GM21723 (cell line): Measurements from ENCODE around the gene MSGN1.
"Not testable (repeated sequence)": the region's sequence is repeated elsewhere in the genome, so short reads cannot be mapped to it uniquely, and the experiment has no call there.

ENCODE experiments used
- ATAC-seq: cut with Tn5 transposase; IDR thresholded peaks from one replicate; pipeline ENCODE4 v1.9.1; 2021; ENCODE audit warnings: mild to moderate bottlenecking, moderate library complexity; ENCODE audit not compliant: unreplicated experiment

The MSGN1 gene

DNA sequence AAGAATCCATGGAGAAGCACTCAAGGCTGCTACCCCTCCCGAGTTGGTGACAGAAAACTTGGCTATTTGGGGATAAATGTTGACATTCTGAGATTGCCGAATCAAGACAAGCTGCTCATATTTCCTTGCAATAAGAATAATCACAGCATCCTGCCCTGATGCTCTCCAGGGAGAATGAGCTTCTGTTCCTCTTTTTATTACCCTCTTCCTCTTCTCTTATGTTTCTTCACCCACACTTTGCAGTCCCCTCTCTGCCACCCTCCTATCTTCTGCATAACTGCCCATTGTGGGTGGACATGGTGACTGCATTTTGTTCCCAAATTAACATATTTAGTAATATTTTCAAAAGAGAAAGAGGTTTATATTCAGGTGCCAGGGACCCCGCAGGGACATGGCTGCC lies 11.9 kb upstream of the MSGN1 start:
- ATAC-seq = peak; percentile 75

DNA sequence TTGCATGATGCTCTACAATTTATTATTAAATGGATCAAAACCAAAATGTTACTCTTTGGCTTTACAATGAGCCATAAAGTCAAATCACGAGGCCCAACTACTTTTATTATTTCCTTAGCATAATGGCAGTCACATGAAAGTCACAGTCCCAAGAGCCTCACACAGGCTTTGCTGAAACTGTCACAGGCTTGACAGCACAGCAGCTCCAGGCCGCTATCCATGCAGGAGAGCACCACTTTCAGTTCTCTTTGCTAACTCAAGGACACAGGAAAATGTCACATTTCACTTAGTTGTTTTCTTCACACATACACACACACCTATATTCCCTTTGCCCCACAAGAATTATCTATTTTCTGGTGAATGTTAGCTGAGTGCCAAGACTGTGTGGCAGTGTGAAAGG lies 11.1 kb upstream of the MSGN1 start:
- ATAC-seq = no peak

DNA sequence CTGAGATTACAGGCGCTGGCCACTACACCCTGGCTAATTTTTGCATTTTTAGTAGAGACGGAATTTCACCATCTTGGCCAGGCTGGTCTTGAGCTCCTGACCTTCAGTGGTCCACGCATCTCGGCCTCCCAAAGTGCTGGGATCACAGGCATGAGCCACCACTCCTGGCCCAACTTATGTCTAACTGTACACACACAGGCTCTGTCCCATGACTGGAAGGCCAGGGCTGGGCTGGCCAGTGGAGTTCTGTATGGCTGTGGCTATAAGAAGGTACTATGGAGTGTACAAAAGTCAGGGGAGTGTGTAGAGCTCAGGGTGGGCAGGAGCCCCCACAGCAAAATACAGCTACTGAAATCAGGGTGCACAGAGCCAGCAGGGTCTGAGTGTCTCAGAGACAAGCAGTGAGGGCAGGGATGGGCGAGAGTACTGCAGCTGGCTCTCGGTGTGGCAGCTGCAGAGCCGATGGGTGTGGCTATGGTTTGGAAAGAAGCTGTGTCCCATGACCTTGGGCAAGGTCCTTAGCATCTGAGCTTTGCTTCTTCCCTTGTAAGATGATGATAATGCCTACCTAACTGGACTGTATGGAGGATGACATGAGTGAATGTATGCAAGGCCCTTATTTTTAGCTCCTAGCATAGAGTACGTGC lies 10.4 kb upstream of the MSGN1 start:
- ATAC-seq = no peak

DNA sequence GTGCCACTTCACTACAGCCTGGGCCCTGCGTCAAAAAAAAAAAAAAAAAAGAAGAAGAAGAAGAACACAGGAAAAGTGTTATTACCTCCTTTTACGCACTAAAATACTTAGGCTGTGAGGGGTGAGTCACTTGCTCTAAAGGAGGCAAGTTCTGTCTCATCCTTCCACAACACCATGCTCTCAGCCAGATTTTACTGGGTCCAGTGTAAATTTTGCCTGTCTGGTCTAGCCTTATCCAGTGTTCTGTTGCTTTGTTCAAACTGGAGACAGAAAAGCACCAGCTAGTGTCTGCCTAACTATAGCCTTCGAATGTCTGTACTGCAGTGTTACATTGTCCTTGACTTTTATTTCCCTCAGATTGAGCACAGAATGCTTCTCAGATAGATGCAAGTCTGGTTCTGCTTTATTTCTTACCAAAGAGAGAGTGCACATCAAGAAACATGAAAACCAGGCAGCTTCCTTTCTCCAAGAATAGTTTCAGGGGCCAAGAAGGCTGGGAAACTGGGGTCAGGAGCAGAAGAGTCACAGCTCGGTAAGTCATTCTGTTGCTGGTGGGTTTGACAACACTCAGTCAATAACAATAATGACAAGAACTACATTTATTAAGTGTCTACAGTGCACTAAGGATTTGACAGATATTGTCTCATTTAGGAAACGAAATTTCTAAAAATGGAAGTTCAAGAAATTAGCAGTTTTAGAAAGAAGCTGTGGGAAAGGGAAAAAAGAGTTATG lies 3.1 kb upstream of the MSGN1 start:
- ATAC-seq = peak; percentile 47

DNA sequence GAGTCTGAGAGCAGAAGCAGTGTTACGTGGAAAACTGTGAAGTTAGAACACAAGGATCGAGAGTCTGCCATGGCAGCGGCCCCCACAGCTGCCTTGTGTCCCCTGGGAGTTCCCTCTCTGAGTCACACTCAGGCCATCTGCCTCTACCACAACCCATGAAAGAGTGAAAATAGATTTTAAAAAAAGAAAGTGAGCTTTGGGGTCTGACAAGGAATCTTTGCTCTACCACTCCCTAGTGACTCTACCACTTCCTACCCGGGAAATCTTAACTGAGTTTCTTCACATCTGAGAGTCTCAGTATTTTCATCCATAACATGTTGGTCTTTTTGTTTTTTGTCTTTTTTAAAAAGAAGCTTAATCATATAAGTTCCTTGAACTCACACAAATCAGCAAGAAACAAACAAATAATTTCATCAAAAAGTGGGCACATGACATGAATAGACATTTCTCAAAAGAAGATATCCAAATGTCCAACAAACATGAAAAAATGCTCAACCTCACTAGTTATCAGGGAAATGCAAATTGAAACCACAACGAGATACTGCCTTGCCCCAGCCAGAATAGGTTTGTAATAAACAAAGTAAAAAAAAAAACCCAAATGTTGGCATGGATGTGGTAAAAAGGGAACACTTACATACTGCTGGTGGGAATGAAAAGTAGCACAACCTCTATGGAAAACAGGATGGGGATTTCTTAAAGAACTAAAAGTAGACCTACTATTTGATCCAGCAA lies 2.4 kb upstream of the MSGN1 start:
- ATAC-seq = peak; percentile 88

DNA sequence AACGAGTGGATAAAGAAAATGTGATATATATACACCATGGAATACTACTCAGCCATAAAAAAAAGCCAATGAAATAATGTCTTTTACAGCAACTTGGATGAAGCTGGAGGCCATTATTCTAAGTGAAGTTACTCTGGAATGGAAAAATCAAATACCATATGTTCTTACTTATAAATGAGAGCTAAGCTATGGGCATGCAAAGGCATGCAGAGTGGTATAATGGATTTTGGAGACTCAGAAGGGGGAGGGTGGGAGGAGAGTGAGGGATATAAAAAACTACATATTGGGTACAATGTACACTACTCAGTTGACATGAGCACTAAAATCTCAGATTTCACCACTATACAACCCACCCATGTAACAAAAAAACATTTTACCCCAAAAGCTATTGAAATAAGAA lies 1.7 kb upstream of the MSGN1 start:
- no peak for ATAC-seq

DNA sequence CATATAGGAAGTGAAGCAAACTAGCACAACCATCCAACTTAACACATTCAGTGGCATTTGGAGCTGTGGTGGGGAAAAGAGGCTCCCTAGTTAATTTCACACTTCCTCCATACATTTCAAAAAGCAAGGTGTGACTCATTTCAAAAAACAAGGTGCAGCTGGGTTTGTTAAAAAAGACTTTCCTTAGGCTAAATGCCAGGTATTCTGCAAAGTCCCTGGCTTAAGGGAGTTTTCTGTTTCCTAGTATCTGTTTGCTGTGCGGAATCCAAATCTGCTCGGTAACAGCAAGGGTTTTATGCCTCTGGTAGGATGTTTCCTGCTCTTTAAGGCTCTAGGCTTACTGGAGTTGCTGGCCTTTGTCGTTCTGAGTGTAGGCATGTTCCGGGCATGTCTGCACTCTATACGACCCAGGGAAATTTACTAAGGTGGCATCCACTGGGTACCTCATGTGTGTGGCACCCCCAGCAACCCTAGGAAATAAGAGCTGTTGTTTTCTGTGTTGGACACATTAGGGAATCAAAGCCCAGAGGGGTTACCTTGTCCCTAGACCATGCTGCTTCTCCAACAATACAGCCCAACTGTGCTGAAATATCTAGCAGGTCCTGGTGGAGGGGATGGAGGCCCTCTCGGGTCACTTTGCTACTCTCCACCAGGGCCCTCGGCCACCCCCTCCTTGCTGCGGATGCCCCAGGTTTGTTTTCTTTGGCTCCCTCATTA lies 634 bp upstream of the MSGN1 start:
- ATAC-seq = peak; percentile 33

DNA sequence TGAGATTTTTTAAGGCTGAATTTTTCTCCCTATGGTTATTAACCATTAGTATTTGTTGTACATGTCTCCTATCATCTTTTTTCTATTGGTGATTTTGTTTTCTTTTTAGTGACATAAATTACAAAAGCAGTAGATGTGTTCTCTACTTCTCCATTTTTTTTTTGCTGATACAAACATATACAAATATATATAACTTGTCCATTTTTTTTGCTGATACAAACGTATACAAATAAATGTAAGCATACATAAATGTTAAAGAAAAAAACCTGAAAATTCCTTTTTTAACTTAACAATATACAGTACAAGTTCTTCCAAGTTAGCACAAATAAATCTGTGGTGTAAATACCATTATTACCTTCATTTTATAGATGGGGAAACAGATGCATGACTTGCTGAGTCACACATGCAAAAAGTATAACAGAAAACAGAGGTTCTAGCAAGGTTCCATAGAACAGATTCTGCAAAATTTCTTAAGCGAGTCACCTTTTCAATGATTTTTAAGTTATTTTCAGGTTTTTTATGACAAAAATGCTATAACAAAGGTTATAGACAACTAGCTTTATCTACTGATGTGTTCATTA lies 2.1 kb downstream of the MSGN1 start:
- no peak for ATAC-seq

DNA sequence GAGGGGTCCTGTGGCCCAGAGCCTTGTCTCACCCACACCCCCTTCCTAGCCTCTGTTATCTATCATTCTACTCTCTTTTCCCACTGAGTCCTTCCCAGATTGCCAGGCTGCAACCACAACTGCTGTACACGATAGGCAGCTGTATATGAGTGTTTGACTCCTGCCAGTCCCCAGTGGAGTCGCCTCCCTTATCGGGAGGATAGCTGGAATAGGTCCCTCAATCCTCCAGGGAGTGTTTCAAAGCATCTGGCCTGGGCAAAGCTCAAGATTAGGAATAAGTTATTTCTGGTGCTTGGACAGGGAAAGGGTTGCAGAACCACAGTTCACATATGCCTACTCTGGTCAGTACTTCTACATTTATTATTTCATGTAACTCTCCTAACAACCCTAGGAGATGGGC lies 4.8 kb downstream of the MSGN1 start:
- peak; percentile 3 for ATAC-seq

DNA sequence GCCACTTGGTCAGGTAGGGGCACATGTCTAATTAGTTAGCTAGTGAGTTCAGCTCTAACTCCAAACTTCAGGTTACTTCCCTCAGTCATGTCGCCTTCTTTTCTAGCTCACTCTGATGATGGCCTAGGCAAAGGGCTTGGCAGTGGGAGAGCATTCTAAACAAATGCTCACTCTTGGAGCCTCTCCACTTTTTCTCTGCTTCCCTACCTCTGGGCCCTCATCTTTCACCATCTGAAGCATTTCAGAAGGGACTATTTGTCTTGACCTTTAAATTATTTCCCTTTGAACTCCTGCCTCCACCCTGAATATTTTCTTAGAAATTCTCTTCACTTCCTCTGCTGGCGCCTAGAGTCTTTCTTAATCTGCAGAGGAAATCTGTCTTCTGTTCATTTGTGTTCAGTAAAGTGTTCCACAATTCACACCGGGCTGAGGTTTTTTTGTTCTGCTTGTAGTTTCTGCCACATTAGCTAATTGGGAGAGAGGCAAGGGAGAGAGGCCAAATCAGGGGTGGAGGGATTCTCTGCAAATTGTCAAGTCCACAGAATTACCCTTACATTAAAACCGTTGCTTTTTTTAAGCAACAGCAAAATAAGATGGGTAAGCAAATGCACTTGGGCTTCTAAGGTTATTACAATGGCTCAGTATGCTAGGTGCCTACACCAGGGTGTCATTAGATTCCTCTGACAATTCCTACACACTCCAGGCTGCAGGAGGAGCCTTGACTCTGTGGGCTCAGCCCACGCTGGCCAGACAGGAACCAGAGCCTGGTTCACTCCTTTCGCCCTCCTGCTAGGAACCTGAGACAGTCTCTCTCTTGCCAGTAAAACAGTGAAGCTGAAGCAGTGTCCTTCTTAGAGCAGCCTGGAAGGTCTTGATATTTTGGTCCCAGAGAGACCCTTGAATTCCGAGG lies 5.5 kb downstream of the MSGN1 start:
- peak; percentile 55 for ATAC-seq

DNA sequence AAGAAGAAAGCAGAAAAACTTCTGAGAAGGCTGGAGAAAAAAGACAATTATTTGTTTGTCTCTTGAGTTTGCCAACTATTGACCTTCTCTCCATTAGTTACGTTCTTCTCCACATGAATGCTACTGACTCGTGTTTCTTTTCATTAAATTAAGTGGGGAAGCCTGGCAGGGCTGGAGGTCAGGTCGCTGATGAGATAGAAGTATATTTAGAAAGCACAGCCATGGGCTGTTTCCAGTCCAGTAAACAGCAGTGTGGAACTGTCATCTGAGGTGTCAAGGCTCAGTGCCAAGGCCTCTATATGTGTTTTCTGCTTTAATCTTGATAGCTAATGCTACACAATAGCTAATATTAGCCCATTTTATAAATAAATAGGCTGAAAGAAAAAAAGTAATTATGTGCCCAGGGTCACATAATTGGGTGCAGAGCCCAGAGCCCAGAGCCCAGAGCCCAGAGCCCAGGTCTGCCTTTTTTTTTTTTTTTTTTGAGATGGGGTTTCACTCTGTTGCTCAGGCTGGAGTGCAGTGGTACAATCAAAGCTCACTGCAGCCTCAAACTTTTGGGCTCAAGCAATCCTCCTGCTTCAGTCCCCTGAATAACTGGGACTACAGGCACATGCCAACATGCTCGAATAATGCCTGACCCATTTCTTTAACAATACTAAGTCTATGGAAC lies 6.3 kb downstream of the MSGN1 start:
- peak; percentile 64 for ATAC-seq

DNA sequence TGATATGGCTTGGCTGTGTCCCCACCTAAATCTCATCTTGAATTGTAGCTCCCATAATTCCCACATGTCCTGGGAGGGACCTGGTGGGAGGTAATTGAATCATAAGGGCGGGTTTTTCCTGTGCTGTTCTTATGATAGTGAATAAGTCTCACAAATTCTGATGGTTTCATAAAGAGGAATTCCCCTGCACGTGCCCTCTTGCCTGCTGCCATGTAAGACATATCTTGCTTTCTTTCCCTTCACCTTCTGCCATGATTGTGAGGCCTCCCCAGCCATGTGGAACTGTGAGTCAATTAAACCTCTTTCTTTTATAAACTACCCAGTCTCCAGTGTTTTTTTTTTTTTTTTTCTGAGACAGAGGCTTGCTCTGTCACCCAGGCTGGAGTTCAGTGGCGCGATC lies 7.4 kb downstream of the MSGN1 start:
- not testable (repeated sequence) for ATAC-seq

DNA sequence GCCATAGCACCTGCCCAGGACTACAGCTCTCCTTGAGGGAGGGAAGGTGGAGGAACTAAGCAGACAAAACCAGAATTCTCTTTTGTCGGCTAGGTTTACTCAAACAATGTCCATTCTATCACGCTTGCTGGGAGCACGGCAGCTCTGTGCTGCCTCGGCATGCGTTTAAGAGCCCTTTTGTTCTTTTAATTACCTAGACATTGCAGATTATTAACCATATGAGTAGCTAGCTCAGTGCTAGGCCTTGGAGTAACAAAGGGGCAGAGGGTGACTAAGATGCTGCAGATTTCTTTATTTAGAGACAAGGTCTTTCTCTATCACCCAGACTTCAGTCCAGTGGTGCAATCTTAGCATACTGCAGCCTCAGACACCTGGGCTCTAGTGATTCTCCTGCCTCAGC lies 11.1 kb downstream of the MSGN1 start:
- no peak for ATAC-seq

DNA sequence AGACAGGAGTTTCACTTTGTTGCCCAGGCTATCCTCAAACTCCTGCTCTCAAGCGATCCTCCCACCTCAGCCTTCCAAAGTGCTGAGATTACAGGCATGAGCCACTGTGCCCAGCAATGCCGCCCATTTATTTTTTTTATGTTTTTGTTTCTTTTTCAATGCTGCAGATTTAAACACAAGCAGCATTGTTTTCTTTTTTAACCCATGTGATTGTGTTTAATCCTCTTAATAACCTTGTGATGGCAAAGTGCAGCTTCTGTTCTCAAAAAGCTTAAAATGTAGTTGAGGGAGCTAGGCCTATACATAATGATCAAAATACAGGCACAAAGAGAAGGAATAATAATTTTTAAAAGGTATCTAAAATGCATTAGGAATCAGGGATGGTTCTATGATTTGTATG lies 11.5 kb downstream of the MSGN1 start:
- no peak for ATAC-seq

DNA sequence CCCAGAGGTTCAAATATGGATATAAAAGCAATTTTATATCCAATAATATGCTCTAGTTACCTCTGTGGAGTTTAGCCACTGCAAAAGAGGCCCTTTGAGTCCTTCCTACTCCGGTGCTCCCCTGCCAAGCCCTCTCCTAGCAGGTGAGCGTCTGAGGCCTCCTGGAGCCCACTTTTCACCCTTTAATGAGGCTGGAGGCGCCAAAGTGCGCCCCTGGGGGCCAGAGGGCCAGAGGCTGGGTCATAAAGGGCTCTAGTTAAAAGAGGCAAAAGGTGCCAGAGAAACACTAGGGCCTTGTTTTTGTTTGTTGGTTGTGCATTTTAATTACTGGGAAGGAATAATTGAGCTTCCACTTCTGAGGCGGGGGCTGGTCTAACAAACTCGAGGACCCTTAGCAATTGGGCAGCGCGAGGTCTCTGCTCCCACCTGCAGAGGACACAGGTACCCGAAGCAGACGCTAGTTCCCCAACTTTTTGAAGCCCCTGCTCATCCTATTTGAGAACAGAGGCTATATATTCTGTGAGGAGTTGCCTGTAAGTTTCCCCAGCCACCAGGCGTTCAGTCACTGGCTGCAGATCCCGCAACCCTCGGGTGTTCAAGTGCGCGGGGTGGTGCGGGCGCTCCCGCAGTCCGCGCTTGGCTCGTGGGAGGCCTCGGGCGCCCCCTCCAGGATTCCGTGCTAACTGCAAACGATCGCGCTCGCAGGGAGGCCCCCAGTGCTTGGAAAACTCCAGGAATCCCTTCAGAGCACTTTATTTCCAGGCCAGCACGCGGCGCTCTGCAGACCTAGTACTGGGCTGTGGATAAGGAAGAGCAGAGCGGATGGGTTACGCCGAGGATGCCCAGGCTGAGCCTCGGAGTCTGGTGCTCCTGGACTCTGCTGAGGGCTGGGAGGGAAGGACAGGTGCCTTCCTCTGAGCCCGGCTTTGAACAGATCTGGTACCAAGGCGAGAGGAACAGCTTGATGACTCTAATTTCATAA lies 14.1 kb downstream of the MSGN1 start:
- ATAC-seq = peak; percentile 96

DNA sequence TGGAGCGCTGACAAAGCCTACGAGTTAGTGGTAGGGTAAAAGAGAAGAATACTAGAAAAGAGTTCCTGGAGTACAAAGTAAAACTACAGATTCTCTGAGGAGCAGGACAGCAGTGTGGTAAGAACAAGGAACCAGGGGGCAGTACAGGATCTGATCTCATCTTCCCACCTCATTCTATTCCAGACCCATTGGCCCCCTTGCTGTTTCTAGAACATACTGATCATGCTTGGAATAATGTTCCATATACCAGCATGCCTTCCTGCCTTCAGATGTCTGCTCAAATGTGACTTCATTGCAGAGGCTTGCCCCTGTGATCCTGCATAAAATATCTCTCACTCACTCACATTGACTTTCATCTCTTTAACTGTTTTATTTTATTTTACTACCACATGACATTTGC lies 19.3 kb downstream of the MSGN1 start:
- no peak for ATAC-seq

DNA sequence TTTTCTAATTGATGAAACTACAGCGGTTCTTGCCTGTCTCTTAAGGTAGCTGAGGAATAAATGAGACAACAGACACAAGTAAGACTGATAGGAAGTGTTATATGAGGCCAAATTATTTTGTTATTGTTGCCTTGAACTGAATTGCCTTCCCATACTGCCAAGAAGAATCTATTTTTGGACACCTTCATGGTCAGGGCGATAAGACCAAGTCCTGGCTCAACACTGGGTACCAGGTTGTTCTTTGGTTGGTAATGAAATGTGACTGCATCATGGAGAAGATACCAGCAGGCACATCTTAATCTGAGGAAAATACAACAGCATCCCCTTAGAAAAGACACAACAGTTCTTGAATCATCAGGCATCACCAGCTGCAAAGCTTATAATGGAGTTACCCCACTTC lies 23.7 kb downstream of the MSGN1 start:
- ATAC-seq = no peak

DNA sequence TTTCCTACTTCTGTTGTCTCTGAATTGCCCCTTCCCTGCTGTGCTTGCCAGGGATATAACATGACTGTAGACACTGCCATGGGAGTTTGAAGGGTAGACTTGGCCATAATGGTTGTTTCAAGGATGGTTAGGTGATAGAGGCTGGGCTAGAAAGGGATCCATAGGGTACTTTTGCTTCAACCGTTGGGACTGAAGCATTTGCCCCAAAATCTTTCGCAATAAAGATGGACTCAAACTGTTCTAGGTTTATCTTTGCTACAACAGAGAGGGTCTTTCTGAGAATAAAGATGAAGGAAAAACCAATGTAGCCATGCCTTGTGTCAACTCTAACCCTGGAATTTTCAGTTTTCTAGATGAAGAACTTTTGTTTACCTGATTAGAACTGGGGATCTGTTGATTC lies 27.2 kb downstream of the MSGN1 start:
- ATAC-seq = no peak
